AG10803 (cell line): ENCODE data around the gene NPTX2.

Experiments
- DNase-seq: peaks from one replicate; pipeline ENCODE4 v3.0.0; 2010; ENCODE audit warnings: low read depth
- H3K4me3 ChIP-seq: 2 replicates; pipeline ENCODE4 v1.5.1; 2011; ENCODE audit warnings: mild to moderate bottlenecking, low read length, control low read depth
- TF ChIP-seq, protein P1 (sequence below): conservative IDR thresholded peaks from 2 replicates; pipeline ENCODE4 v1.5.1; 2011; ENCODE audit warnings: mild to moderate bottlenecking, low read length, control low read depth, inconsistent platforms

Gene NPTX2

DNA sequence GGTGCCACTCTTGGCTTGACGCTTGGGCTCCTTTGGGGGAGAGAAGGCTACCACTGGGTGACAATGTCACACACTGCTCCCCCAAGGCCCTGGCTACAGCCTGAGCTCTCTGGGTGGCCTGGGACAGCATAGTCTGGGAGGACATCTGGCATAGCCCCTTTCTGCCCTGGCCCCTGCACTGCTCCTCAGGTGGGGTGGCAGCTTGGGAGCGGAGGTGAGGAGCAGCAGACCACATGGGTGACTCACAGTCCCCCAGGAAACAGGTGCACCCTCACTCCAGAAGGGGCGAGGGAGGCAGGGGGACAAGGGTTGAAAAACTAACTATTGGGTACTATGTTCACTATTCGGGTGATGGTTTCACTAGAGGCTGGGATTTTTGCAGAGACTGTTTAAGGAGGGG, 45.2 kb downstream of the NPTX2 start:
- no peak for DNase-seq
- H3K4me3 ChIP-seq = no peak overlapping the region
- TF ChIP-seq, protein P1, sequence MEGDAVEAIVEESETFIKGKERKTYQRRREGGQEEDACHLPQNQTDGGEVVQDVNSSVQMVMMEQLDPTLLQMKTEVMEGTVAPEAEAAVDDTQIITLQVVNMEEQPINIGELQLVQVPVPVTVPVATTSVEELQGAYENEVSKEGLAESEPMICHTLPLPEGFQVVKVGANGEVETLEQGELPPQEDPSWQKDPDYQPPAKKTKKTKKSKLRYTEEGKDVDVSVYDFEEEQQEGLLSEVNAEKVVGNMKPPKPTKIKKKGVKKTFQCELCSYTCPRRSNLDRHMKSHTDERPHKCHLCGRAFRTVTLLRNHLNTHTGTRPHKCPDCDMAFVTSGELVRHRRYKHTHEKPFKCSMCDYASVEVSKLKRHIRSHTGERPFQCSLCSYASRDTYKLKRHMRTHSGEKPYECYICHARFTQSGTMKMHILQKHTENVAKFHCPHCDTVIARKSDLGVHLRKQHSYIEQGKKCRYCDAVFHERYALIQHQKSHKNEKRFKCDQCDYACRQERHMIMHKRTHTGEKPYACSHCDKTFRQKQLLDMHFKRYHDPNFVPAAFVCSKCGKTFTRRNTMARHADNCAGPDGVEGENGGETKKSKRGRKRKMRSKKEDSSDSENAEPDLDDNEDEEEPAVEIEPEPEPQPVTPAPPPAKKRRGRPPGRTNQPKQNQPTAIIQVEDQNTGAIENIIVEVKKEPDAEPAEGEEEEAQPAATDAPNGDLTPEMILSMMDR = no peak

DNA sequence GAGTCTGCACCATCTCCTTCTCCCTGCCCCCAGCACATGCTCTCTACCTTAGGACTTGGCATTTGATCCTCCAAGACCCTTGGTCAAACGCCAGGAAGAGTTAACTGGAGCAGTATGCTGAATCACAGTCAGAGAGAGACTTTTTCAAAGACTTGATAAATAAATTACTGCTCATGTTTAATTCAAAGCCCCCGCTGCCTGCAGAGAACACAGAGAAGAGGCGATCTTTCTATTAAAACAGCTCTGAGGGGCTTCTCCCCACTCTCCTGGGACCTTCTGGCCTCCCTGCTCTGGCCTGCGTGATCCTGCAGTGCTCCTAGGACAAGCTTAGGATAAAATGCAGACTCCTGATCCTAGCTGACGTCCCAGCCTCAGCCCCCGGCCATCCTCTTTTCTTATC, 47.8 kb downstream of the NPTX2 start:
- TF ChIP-seq, protein P1 = no peak

DNA sequence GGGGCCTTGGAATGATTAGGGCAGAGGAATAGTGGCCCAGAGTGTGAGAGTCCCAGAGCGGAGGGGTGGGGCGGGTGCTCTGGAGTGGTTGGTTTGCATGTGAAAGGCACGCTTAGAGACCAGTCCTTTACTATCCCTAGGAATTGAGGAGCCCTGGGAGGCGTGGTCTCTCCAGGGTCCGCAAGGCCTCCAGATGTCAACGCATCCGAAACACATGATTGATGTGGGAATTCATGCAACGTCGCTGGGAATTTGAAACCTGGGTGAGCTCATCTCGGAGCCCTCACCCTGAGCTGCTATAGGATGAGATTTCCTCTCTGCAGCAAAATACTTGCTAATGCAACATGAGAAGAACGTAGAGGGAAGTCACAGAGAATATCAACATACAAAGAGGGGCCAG, 51.2 kb downstream of the NPTX2 start:
- no peak for DNase-seq
- no peak overlapping the region for H3K4me3 ChIP-seq
- TF ChIP-seq, protein P1 = no peak

More for the DNA sequence above, 47.8 kb downstream of the NPTX2 start:
- H3K4me3 ChIP-seq = no peak overlapping the region
- no peak for DNase-seq

DNA sequence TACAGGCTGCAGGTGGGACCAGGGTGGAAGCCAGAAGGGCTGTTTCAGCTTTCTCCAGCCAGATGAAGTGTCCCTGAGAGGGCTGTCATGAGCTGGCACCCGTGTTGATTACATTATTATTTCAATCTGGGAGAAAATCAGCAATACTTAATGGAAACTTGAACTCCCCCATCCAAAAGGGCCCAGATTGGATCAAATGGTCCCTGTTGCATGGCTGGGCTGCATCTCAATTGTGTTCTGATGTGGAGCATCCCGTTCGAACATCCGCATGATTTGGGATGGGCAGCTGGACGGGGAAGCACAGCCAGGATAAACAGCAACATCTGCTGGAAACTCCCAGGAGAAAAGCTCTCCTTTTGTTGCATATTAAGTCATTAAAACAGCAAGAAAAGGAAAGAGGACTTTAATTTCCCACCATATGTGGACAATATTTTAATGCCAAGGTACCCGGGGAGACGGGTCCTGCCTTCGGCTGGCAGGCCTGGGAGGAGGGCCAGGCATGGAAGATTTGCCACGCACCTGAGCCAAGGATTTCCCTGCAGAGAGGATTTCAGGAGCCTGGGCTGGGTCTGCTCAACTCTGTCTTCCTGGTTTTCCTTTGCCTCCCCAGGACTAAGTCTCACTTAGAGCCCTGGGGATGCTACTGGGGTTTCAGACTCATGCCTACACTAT, 52.4 kb downstream of the NPTX2 start:
- H3K4me3 ChIP-seq = no peak overlapping the region
- no peak for DNase-seq
- TF ChIP-seq, protein P1 = no peak

DNA sequence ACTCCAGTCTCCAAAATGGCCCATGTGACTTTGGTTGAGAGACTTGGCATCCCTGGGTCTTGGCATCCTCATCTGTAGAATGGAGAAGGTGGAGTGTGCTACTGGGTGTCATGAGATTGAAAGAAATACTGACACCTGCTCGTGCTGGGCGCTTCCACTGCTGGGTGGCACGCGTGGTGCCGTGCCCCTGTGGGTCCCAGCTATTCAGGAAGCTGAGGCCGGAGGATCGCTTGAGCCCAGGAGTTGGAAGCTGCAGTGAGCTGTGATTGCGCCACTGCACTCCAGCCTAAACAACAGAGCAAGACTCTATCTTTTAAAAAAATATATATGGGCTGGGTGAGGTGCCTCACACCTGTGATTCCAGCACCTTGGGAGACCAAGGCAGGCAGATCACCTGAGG, 53.1 kb downstream of the NPTX2 start:
- TF ChIP-seq, protein P1 = no peak
- DNase-seq = no peak
- no peak overlapping the region for H3K4me3 ChIP-seq

DNA sequence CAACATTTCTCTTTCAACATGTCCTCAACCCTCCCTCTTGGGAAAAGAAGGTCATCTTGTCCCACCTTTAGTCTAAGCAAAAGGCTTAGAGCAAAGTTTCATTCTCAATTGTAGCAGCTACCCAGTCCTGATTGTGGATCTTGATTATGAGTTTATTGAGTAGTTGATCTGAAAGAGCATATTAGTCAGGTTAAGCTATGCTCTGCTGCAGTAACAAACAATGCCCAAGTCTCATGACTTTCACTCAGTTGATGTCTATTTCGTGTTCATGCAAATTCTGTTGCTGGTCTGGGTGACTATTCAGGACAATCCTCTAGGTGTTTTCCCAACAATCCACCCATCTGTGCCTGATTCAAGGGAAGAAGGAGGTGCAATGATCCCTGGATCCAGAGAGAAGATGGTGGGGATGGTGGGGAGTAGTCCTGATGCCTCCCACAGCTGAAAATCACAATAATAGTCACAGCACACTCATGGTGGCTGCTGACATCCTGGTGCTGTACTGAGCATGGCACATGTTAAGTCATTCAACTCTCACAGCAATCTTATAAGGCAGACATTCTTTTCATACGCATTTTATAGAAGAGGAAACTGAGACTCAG, 54.7 kb downstream of the NPTX2 start:
- H3K4me3 ChIP-seq = no peak overlapping the region
- TF ChIP-seq, protein P1 = no peak
- DNase-seq = no peak

DNA sequence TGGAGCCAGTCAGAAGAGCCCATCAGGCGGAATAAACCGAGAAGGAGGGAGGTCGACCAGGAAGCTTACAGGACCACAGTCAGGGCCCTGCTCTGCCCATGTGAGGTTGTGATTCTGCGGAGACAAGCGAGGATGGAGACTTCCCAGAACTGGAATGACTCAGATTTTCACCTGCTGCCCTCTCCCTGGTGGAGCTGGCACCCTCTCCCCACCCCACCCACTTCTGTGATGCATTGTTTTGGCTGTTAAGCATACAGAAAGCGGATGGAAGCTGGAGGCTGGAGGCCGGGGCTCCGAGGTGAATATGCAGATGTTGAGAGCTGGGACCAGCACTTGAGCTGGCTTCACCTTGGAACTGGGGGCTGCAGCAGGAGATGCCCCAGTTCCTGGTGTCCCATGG, 57.4 kb downstream of the NPTX2 start:
- TF ChIP-seq, protein P1 = no peak
- no peak overlapping the region for H3K4me3 ChIP-seq
- DNase-seq = no peak
